ENCODE data around the gene WWC1.

- TF ChIP-seq GATA2 (IDR thresholded peaks at IDR 0.05; ENCODE audit: low read depth, low read length) (no peak), GATA3 (IDR thresholded peaks at IDR 0.05; ENCODE audit: low read depth, low read length) (no peak)
These were observed 63.0 kb downstream of the WWC1 start for GRCh38 chr5:168354397-168354796.

Measured in SH-SY5Y (cell line).